HG03039 (cell line): ENCODE results near the gene ELF2.
"Not testable (repeated sequence)": the region's sequence is repeated elsewhere in the genome, so short reads cannot be mapped to it uniquely, and the experiment has no call there.

ENCODE experiments used
- ATAC-seq: cut with Tn5 transposase; IDR thresholded peaks from one replicate; pipeline ENCODE4 v1.9.1; 2021; ENCODE audit warnings: mild to moderate bottlenecking, moderate library complexity; ENCODE audit not compliant: unreplicated experiment

Gene ELF2

DNA sequence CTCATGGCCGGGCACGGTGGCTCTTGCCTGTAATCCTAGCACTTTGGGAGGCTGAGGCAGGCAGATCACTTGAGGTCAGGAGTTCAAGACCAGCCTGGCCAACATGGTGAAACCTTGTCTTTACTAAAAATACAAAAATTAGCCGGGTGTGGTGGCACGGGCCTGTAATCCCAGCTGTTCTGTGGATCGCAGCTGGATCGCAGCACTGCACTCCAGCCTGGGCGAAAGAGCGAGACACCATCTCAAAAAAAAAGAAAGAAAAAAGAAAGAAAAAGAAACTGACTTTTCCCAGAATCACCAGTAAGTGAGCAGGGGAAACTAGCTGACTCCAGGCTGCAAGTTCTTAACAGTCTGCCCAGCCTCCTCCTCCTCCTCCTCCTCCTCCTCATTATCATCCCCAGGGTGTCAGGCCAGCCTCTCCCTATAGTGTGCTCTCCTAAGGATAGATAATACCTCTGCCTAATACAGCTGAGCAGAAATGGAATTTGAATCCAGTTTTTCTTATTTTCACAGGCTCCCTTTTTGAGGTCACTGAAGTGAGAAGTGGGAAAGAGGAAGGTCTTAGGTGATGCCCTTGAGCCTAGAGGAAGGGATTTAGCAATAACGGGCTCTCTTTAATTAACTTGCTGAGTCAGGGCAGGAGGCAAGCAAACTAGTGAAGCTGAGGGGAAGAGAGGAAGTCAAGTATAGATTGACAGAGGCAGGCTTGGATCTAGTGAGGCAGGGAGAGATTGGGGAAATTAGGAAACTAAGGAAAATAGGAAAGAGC lies 11.8 kb upstream of the ELF2 start:
- ATAC-seq, result no peak

DNA sequence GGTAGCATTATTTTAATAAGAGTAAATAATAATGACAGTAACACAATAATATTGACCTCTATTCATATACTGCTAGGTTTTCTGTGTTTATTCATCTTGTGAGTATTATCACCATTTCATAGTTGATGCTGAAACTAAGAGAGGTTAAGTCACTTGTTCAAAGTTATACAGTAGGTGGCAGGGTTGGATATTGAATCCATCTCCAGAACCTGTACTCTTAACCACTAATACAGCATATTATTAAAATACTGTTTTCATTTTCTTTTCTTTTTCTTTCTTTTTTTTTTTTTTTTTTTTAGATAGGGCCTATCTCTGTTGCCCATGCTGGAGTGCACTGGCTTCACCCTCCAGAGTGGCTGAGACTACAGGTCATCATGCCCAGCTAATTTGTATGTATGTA lies 7.1 kb upstream of the ELF2 start:
- ATAC-seq, result no peak

DNA sequence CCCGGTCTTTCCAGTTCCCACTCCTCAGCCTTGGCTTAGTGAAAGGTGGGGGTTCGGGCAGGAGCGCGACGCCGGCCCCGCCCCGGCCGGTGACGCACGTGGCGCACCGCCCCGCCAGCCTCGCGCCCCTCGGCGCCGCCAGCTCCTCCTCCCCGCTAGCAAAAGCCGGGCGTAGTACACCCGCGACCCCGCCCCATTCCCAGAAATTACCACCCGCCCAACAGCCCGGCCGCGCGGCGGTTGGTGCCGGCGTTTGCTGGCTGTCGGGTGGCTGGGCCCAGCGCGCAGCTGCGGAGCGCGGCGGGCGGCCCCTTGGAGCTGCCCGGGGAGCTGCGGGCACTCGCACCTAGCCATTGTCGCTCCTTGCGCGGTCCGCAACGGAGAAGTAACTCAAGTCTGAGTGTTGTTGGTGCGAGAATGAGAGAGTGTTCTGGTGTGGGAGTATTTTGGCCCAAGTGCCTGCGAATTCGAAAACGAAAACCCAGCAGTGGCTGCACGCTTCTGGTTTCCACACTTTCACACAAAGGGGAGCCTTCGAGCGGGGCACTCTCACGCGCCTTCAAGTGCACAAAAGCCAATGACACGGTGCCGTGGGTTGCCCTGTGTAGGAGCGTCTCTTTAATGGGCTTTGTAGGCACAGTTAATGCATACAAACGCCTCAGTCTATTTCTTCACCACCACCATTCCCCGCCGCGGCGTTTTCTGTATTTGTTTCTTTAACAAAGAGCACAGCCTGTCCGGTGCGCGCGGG lies 1.0 kb upstream of the ELF2 start:
- ATAC-seq, result peak; percentile 70

DNA sequence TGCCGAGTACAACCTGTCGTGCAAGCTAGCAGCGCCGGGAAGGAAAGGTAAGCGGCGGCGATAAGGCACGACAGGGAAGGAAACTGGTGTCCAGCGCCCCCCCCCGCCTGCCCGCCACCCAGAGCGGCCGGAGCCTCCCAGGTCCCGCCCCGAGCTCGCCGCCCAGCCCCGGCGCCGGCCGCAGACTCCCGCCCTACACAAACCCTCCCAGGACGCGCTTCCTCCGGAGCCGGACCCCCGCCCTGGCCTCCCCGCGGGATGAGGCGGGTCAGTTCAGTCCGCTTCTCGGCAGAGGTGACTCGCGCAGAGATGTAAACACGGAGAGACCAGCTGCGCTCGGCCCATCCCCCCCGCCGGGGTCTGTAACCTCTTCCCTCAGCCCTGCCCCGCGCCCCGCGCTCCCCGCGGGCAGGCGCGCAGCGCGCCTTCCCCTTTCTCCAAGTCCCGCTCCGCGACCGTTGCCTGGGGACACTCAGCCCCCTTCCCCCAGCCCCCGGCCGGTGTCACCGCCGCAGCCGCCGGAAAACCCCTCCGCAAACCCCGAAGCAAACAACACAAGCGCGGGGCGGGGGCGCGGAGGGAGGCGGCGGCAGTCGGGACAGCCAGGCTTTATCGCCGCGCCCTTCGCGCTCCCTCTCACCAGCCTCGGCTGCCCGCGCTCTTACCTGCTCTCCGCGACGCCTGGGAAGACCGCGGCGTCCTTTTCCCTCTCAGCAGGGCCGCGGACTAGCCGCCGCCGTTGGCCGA lies 543 bp downstream of the ELF2 start:
- ATAC-seq, result peak; percentile 8

DNA sequence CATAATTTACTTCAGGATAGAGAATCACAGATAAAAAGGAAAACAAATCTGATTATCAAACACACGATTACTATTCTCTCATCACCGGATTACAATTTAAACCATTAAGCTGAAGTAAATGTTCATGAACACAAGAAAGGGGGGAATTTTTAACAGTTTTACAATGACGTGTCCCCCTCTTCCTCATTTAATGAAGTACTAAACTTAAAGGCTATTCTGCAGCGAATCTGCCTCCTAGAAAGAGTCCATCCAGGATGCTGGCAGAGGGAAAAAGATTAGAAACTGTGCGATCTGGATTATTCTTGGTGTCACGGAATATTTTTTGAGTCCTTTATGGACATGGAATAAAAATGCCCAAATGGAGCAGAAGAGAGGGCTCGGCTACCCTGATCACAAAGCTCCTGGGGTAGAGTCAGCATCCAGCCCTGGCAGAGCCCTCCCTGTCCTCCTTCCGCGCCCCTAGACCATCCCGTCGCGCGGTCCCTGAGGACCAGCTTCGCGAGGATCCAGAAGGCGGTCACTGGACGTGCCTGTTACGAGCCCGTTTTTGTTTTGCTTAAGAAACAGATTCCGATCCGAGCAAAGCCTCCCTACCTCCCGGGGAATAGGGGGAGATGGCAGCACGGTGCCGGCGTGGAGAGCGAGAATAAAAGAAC lies 1.2 kb downstream of the ELF2 start:
- ATAC-seq, result no peak

DNA sequence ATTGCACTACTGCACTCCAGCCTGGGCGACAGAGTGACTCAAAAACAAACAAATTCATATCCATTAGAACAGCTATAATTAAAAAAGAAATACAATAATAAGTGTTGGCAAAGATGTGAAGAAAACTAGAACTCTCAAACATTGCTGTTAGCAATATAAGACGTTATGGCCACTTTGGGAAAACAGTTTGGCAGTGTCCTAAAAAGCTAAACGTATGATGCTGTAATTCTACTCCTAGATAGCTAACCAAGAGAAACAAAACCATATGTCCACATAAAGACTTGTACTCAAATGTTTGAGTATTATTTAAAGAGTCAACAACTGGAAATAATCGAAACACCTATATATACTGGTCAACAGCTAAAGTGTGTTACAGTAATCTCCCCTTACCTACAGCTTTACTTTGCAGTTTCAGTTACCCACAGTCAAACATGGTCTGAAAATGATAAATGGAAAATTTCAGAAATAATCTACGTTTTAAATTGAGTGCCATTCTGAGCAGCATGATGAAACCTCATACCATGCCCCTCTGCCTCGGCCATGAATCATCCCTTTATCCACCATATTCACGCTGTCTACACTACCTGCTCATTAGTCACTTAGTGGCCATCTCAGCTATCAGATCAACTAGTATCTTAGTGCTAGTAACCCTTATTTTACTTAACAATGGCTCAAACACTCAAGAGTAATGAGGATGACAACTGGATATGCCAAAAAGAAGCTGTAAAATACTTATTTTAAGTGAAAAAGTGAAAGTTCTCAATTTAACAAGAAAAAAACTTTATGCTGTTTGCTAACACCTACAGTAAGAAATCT lies 4.9 kb downstream of the ELF2 start:
- ATAC-seq, result no peak

DNA sequence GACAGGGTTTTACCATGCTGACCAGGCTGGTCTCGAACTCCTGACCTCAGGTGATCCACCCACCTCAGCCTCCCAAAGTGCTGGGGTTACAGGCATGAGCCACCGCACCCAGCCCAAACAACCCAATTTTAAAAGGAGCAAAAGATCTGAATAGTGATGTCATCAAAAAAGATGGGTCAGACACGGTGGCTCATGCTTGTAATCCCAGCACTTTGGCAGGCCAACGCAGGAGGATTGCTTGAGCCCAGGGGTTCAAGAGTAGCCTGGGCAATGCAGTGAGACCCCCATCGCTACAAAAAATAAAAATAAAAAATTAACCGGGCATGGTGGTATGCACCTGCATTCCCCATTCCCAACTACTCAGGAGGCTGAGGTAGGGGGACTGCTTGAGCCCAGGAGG lies 6.1 kb downstream of the ELF2 start:
- ATAC-seq, result no peak

DNA sequence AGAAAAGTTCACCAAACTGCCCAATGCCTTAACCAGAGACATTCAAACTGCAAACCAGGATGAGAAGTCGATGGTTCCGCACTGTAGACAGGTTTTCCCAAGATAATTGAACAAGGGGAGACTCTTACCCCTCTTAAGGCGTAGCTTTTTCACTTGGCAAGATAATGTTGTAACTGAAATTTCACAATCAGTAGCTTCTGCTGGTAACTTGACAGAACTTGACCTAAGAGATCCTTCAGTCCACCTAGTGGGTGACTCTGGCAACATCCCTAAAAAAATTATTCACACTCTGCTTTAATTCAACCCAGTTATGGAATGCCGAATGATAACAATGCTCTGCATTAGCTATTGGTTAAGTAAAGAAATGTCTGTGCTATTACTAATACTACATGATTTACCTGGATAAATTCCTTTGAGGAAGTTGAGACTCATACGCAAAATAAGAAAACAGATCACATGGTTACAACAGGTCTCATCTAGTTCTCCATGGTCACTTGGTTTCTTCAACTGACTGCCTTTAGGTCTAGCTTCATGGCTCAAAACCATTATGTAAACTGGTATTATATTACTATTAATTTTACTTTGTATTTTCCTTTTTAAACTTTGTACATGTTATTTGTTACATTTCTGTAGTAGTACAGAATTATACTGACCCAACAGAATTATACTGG lies 9.1 kb downstream of the ELF2 start:
- ATAC-seq, result no peak

DNA sequence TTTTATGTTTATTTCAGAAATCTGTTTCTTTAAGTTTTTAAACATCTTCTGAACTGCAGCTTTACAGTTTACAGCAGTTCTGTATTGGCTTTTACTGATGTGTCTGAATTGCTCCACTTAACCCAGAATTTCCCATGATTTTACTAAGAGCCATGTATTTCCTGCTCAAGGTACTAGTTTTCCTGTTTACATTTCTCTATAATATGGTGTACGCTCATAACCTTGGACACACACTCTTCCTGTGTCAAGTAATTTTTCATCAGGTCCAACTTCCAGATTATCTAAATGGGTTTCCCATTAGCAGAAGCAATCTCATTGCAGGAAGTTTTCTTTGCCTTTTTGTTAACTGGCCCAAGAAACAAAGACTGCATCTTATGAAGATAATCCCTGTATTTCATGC lies 12.3 kb downstream of the ELF2 start:
- no peak for ATAC-seq

DNA sequence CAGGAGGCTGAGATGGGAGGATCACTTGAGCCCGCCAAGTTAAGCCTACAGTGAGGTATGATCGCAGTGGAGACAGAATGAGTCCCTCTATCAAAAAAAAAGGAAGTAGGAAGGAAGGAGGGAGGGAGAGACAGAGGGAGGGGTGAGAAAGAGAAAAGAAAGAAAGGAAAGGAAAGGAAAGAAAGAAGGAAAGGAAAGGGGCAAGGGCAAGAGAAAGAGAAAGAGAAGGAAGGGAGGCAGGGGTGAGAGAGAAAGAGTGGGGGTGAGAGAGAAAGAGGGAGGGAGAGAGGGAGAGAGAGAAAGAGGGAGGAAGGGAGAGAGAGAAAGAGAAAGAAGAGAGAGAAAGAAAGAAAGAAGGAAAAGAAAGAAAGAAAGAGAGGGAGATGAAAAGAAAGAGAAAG lies 13.2 kb downstream of the ELF2 start:
- no peak for ATAC-seq

DNA sequence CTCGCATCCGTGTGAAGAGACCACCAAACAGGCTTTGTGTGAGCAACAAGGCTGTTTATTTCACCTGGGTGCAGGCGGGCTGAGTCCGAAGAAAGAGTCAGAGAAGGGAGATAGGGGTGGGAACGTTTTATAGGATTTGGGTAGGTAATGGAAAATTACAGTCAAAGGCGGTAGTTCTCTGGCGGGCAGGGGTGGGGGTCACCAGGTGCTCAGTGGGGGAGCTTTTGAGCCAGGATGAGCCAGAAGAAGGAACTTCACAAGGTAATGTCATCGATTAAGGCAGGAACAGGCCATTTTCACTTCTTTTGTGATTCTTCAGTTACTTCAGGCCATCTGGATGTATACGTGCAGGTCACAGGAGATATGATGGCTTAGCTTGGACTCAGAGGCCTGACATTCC lies 19.0 kb downstream of the ELF2 start:
- not testable (repeated sequence) for ATAC-seq

DNA sequence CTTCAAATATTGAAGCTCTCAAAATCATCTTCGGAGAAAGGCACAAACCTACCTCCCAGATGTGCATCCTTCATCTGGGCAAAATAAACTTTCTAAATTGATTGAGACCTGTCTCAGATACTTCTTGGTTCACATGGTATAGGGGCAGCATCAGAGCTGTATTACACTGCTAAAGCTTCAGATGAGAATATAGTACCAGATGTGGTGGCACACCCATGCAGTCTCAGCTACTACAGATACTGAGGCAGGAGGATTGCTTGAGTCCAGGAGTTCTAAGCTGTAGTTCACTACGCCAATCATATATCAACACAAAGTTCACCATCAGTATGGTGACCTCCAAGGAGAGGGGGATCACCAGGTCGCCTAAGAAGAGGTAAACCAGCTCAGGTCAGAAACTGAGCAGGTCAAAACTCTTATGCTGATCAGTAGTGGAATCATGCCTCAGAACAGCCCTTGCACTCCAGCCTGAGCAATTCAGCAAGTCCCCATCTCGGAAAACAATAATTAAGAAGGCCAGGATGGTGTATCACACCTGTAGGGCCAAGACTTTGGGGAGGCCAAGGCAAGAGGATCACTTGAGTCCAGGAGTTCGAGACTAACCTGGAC lies 22.0 kb downstream of the ELF2 start:
- ATAC-seq, result no peak

DNA sequence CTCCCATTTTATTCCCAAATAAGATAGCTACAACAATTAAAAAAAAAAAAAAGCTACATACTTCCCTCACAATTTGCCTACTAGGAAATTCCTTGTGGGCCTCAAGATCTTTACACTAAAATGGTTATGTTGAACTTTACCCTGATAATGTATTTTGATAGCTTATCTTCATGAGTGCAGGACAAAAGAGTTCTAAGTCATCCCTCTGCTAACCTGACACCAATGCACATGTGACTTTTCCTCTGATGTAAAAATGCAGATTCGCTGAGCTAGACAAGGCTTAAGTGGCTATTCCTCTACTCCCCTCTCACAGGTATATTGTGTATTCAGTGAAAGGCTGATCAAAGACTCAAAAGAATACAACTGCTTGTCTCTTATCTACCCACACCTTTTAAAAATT lies 22.5 kb downstream of the ELF2 start:
- no peak for ATAC-seq

DNA sequence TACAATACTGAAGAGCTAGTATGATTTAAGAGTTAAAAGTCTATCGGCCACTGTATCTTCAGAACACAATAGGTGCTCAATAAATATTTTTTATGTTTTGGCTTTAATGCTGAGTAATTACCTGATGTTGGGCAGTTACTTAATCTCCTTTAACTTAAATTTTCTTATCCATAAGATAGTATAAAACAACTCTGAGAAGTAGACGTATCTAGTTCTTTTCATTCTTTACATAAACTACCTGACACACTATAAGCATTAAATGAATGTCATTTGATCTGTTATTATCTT lies 22.9 kb downstream of the ELF2 start:
- ATAC-seq, result no peak

DNA sequence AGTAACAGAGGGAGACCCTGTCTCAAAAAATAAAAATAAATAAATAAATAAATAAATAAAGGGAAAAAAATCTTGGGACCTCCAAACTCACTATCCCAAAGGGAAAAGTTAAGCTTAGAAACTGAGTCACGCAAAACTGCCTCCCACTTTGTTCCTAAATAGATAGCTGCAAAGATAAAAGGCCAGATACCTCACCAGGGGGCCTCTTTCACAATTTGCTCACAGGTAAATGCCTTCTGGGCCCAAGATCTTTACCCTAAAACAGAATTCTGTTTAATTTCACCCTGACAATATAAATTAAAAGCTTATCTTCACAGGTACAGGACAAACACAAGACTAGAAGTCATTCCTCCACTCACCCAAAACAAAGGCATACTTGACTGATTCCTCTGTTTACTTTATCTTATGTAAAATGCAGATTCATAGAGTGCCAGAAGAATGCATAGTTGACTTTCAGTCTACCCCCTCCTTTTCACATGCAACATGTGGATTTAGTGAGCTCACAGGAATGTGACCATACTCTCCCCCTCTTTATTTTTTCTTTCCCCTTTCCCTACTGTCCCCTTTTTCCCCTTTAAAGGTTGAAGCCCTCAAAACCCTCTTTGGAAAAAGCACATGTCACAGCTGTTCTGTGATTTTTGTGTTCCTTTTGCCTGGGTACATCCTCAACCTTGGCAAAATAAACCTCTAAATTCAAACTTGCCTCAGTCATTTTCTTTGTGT lies 23.4 kb downstream of the ELF2 start:
- no peak for ATAC-seq

DNA sequence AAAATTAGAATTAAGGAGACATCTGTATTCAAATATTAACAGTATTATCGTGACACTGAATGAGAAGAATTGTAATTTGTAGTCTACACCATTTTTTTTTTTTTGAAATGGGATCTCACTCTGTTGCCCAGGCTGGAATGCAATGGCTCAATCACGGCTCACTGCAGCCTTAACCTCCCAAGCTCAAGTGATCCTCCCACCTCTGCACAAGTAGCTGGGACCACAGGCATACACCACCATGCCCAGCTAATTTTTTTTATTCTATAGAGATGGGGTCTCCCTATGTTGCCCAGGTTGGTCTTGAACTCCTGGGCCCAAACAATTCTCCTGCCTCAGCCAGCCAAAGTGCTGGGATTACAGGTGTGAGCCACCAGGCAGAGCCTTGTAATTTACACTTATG lies 24.8 kb downstream of the ELF2 start:
- no peak for ATAC-seq

DNA sequence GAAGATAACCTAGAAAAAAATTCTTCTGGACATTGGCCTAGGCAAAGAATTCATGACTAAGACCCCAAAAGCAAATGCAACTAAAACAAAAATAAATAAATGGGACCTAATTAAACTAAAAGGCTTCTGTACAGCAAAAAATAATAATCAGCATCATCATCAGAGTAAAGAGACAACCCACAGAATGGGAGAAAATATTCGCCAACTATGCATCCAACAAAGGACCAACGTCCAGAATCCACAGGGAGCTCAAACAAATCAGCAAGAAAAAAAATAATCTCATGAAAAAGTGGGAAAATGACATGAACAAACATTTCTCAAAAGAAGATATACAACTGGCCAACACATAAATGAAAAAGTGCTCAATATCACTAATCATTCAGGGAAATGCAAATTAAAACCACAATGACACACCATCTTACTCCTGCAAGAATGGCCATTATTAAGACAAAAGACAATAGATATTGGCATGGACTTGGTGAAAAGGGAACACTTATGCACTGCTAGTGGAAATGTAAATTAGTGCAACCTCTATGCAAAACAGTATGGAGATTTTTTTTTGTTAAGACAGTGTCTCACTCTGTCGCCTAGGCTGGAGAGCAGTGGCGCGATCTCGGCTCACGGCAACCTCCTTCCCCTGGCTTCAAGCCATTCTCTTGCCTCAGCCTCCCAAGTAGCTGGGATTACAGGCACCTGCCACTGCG lies 29.9 kb downstream of the ELF2 start:
- ATAC-seq, result no peak

DNA sequence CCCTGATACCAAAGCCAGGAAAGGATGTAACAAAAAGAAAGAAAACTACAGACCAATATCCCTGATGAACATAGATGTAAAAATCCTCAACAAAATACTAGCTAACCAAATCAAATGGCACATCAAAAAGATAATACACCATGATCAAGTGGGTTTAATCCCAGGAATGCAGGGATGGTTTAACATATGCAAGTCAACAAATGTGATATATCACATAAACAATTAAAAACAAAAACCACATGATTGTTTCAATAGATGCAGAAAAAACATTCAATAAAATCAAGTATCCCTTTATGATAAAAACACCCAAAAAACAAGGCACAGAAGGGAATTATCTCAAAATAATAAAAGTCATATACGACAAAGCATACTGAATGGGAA lies 31.5 kb downstream of the ELF2 start:
- ATAC-seq, result no peak
